Measurements from ENCODE around the gene SPIRE1. TPM values are rescaled to one million over a fixed set of nuclear protein-coding genes. Genes with fewer than 3 reads are reported as not detected.
"Not testable (repeated sequence)": the region's sequence is repeated elsewhere in the genome, so short reads cannot be mapped to it uniquely, and the experiment has no call there.

Gene SPIRE1
- polyA plus RNA-seq, 4 donors = 19.7 to 40.4 (median 33.1) TPM

DNA sequence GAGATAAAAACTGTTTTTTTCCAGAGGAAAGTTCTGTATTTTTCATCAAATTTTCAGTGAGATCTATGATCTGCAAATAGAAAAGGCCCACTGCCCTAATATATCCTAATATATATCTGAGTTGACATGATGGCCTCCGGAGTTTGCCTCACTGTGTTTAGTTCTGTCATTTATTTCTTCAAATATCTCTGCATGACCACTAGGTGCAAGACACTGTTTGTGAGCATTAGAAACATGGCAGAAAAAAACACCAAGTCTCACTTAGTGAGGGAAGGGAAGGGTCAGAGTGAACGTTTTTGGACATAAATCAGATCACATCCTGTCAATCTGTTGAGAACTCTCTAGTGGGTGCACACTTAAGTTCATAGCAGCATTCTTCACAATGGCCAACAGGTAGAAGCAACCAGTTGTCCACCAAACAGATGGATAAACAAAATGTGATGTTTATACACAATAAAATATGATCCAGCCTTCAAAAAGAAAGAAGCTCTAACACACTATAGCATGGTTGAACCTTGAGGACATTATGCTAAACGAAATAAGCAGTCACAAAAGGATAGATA is 53.4 kb downstream of the SPIRE1 start:
- DNase-seq (ENCODE audit: low read depth in 4 of 4, low spot score in 3 of 4) = no peak

DNA sequence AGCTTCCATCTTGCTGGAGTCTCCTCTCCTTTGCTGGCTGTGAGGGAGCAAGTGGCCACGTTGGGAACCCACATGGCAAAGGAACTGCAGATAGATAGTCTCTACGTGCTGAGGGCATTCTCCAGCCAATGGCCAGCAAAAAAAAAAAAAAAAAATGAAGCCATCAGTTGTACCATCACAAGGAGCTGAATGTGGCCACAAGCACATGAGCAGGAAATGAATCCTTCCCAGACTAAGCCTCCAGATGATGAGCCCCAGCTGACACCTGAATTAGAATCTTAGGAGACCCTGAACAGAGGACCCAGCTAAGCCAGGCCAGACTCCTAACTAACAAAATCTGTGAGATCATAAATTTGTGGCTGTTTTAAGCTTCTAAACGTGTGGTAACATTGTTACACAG is 57.9 kb downstream of the SPIRE1 start:
- no peak for DNase-seq (ENCODE audit: low read depth in 4 of 4, low spot score in 3 of 4)

DNA sequence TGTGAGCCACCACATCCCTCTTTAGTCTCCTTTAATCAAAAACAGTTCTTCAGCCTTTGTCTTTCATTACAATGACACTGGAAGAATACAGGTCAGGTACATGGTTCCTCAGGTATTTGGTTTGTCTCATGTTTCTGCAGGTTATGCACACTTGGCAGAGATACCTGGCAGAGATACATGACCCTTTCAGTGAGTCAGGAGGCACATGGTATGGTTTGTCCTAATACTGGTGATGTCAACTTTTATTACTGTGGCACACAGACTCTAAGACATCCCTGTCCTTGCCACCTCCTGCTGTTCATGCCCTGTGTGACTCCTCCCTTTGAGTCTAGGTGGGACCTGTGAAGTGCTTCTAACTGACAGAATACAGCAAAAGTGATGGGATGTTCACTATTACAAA is 58.4 kb downstream of the SPIRE1 start:
- DNase-seq (ENCODE audit: low read depth in 4 of 4, low spot score in 3 of 4) = no peak

DNA sequence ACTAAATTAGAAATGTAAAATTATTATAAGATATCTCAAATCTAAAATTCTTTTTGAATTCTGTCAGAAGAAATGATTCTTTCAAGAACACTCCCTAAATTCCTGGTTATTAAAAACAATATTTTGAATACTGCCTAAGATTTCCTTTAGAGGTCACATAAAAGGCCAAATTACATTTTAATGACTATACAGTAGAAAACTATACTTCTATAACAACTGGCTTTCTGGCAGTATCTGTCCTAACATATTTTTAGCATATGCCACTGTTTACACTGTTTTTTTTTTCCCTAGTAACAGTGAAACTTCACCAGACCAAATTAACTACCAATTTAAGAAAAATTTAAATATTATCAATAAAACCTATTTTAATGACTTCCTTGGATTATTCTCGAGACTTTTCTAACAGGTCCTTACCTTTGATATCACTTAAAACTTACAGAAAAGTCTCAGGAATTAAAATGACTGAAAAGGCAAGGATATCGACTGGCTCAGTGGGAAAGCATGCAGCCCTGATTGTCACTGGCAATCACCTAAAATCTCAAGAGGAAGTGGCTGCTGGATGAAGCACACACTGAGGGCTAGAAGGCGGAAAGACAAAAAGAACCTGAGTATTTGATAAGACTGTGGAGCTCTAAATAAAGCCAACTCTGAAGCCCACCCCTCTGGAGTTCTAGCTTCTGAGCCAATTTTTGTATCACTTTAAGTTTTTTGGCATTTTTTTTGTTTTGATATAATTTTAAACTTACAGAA is 59.6 kb downstream of the SPIRE1 start:
- DNase-seq (ENCODE audit: low read depth in 4 of 4, low spot score in 3 of 4) = no peak

DNA sequence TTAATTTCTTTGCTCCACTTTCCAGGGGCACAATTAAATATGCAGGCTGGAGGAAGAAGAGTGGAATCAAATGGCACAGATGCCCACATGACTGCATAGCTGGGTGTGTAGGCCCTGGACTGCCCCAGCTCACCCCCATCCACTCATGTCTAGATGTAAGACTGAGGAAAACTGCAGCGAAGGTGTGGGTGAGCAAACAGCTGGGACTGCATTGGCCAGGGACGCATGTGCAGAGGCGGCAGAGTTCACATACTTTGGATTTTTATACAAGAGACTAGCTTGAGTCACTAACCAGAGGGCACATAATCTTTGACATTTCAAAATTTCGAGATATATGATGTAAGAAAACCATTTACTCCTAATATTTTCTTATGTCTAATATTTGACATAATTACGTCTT is 60.1 kb downstream of the SPIRE1 start:
- no peak for DNase-seq (ENCODE audit: low read depth in 4 of 4, low spot score in 3 of 4)

DNA sequence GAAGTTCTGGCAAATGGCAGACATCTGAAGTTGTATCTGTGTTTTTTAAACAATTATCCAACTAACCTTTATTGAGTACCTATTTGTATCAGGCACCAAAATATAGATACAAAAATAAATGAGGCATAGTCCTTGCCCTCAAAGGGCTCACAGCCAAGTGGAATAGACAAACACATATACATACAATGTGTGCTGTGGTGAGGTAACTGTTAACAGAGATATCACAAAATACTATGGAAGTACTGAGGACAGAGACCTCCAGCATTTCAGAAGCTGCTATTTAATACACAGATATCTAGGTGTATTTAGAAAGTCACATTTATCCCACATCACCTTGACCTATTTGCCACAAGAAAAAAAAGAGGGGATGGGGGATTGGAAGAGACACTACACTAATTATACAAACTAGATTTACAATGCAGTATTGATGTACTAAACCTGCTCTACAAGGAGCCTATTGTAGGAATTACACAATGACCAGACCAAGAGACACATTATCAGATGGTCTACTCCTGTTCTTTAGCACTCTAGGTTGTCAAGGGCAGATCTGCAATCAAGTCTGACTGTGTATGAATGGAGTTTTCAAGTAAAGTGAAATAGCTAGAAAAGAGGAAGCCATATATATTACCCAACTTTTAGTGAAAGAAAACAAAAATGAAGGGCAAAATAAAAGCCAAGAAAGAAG is 62.2 kb downstream of the SPIRE1 start:
- no peak for DNase-seq (ENCODE audit: low read depth in 4 of 4, low spot score in 3 of 4)

DNA sequence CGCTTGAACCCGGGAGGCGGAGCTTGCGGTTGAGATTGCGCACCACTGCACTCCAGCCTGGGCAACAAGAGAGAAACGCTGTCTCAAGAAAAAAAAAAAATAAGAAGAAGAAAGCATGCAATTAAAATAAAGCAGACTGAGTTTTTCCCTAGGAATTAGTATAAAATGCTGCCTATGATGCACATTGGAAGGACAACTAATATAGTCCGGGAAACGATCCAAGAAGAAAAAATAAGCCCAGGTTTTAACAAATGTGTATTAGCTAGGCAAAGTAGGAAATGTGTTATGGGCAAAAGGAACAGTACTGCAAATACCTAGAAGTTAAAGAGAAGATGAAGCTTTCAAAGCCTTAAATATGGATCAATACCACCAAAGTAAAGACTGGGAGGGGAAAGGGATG is 64.0 kb downstream of the SPIRE1 start:
- no peak for DNase-seq (ENCODE audit: low read depth in 4 of 4, low spot score in 3 of 4)

DNA sequence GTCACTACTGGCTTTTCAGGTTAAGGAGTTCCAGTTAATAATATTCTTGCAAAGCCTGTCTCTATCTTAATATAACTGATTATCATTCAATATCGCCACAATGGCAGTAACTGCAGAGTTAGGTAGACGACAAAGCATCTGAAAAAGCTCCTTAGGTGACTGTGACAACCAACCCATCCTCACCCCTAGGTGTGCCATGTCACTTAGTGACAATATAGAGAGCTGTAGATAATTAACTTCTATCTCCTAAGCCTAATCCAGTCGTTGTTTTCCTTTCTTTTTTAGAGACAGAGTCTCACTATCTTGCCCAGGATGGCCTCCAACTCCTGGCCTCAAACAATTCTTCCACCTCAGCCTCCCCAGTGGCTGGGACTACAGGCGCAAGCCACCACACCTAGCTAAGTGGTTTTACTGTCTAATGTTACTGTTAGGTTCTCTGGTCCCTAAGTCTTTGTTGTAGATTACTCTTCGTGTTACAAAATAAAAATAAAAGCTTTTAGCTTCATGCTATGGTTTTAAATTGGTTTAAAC is 65.2 kb downstream of the SPIRE1 start:
- DNase-seq (ENCODE audit: low read depth in 4 of 4, low spot score in 3 of 4) = no peak

DNA sequence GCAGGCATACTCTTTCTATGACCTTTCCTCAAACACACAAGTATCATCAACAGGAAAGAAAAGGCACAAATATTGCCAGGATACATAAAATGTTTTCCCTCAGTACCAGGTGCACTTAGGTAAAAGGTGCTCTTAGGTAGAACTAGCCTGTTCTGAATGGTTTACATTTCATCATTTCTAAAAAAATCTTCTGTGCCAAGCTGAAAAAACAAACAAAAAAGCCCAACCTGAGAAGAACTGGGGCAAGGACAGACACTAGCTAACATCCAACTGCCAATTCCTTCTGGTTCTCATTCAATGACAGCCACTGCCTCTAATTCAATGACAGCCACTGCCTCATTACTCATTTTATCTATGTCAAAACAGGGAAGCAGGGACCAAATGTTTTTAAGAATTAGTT is 68.5 kb downstream of the SPIRE1 start:
- no peak for DNase-seq (ENCODE audit: low read depth in 4 of 4, low spot score in 3 of 4)

DNA sequence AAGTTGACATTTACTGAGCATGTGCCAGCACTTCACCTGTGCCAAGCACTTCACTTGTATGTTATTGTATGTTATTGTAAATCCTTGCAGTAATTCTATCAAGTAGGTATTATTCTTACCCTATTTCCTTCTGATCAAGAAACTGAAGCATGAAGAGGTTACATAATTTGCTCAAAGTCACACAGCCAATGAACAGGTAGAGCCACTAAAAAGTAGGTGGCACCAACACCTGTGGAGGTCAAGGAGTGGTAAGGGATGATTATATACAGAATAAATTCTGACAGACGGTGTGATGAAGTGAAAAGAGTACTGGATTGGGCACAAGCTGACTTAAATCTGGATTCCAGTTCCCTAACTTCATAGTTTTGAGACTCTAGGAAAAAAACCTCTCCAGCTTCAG is 71.0 kb downstream of the SPIRE1 start:
- DNase-seq (ENCODE audit: low read depth in 4 of 4, low spot score in 3 of 4) = no peak

DNA sequence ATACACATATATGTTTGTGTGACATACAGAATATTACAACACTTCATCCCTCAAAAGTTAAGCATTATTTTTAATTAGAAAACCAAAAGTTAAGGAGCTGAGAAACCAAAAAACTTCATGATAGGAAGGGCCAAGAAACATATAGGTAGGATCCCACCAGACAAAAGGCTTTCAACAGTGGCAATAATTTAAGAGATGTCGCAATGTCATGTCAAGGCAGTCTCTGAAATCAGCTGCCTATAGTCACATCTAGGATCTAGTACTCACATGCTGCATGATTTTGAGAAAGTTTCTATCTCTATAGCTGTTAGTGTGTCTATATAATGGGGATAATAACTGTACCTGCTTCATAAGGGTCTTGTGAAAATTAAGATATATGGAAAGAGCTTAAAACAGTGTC is 72.7 kb downstream of the SPIRE1 start:
- DNase-seq (ENCODE audit: low read depth in 4 of 4, low spot score in 3 of 4) = no peak

DNA sequence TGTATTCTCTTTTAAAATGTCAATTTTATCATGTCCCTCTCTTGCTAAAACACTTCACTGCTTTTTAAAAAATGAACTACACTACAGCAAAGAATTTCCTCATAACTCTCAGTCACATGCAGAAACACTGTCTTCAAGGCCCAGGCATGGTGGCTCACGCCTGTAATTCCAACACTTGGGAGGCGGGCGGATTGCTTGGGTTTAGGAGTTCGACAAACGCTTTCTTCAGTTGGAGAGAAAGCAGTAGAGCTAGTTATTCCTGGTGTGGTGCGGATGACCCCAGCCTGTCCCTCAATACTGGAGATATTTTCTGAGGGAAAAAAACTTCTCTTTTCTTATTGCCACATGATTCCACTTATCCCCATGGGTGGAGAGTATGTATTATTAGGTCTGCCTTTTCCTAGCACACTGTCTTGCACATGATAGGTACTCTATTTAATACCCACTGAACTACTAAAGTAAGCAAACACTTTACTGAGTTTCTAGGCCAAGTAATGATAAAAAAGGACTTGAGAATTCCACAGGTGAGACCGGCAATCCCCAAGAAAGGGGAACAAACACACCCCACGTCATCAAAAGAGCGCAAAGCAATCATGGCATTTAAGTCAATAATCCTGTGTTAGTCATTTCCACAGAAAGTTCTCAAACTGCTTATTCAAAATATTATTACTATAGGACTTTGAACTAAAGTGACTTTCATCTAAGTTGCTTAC is 77.1 kb downstream of the SPIRE1 start:
- no peak for DNase-seq (ENCODE audit: low read depth in 4 of 4, low spot score in 3 of 4)

DNA sequence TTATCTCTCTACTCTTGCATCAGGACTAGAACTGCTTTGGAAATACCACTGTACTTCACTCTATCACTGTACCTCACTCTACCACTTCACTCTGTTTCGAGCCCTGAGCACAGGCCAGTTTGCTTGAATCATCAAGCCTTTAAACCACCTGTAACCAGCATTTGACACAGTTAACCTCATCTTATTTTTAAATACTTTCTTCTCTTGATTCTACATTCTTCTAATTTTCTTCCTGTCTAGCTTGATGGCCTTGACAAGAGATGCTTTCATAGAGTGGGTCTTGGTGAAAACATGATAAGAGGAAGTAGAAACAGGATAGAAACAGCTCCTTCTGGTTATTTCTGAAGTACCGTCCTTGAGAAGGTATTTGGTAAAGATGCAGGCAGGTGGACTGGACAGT is 78.1 kb downstream of the SPIRE1 start:
- DNase-seq (ENCODE audit: low read depth in 4 of 4, low spot score in 3 of 4) = no peak

DNA sequence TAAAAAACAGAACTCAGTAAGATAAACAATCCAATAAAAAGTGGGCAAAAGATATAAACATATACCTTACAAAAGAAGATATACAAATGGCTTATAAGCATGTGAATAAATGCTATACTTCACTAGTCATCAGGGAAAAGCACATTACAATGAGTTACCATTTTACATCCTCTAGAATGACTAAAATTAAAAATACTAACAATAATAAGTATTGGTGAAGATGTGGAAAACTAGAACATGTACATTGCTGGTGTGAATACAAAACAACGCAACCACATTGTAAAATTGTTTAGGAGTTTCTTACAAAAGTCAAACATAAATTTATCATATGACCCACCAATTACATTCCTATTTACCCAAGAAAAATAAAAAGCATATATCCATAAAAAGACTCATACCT is 80.1 kb downstream of the SPIRE1 start:
- no peak for DNase-seq (ENCODE audit: low read depth in 4 of 4, low spot score in 3 of 4)

DNA sequence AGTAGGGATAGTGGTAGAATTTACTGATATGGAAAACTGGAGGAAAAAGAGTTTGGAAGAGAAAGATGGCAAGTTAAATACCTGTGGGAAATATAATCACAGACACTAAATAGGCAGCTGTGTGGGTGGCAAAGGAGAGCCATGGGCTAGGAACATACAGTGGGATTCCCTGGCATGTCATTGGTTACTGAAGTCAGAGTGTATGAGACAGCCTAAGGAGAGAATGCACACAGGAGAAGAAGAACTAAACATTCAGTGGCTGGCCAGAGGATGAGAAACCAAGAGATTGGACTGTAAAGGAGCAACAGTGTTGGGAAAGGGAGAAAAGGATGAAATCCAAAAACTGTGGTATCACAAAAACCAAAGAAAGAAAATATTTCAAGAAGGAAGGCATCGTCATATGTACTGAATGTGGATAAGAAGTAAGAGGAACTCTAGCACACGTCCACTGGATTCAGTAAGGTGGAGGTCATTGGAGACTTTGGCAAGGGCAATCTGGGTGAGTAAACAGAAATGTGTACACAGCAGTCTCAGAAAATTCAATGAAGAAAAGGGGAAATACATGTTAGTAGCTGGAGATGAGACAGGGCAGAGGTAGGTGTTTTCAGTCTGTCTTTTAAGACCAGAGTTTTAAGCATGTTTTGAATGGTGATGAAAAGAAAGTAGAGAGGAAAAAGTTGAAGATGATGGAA is 83.3 kb downstream of the SPIRE1 start:
- no peak for DNase-seq (ENCODE audit: low read depth in 4 of 4, low spot score in 3 of 4)

DNA sequence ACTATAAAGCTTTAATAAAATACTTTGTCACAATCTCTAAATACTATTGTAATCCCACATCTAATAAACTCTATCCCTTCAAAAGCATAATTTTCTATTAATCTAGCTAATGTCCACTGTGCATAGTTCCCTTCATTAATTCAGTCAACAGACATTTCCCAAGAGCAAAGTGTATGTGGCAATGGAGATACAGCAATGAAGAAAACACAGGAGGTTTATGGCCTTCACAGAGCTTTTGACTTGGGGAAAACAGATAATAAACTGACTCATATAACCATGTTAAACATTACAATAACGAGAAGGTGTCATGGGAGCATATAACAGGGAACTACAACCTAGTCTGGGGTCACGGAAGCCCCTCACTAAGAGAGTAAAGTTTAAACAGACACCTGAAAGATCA is 86.3 kb downstream of the SPIRE1 start:
- no peak for DNase-seq (ENCODE audit: low read depth in 4 of 4, low spot score in 3 of 4)

DNA sequence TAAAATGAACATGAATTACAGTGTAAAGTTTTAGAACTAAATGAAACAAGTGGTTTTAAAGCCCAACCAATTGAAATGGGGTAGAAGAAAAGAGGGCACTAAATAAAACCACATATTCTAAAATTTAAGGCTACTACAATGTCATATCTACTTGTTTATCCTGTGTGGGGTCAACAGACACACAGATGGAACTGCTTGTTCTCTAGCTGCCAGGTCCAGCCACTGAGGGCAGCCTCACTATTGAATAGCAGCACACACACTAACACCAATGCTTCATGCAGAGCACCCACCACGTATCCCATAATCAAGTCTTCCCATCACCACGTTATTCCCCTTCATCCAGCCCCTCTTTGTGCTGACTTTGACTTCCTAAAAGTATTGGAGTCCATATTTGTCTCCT is 88.1 kb downstream of the SPIRE1 start:
- no peak for DNase-seq (ENCODE audit: low read depth in 4 of 4, low spot score in 3 of 4)

DNA sequence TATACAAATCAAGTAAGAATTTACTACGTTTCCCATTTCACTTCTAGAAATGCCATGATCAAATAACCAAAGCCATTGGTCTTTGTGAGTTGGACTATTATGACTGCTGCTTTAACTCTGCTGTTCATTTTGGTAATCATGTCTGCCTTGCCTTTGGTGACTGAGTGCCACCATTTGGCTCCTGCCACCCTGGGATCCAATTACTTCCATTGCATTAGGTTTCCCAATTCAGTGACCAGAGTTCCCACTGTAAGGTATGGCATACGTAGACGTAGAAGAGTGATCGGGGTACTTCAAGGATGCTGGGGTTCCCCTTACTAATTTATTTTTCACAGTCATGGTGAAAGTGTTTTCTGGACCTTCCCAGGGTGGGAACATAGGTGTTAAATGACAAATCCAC is 90.1 kb downstream of the SPIRE1 start:
- DNase-seq (ENCODE audit: low read depth in 4 of 4, low spot score in 3 of 4) = no peak

DNA sequence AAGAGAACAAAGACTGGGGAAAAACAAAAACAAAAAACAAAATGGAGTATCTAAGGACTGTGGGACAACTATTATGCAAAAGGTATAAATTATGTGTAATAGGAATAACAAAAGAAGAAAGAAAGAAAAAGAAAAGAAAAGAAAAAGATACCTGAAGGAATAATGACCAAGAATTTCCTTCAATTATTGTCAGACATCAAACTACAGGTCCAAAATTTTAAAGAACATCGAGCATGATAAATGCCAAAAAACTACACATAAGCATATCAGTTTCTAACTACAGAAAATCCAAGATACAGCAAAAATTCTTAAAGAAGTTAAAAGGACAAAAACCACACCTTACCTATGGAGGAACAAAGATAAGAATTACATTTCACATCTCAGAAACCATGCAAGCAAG is 93.0 kb downstream of the SPIRE1 start:
- DNase-seq (ENCODE audit: low read depth in 4 of 4, low spot score in 3 of 4) = no peak

DNA sequence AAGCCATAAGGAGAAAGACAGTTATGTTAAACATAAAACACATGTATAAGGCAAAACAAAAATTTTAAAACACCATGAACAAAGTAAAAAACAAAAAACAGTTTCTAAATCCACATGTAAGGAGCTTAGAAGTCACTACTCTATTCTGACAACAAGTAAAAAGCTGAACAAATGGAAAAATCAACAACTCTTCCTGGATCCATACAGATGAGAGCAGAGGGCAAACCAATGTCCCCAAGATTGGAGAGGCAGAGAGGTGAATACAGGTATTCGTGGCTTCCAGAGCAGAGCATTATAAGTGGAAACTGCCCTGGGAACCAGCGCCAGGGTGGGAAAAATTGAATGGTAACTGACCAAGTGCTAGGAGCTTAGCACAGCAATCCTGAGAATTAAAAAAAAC is 93.5 kb downstream of the SPIRE1 start:
- no peak for DNase-seq (ENCODE audit: low read depth in 4 of 4, low spot score in 3 of 4)

DNA sequence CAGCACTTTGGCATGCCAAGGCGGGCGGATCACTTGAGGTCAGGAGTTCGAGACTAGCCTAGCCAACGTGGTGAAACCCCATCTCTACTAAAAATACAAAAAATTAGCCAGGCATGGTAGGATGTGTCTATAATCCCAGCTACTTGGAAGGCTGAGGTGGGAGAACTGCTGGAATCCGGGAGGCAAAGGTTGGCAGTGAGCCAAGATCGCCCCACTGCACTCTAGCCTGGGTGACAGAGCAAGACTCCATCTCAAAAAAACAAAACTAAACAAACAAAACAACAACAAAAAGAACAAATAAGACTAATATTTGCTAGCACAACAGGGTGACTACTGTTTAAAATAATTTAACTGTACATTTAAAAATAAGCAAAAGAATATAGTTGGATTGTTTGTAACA is 97.3 kb downstream of the SPIRE1 start:
- DNase-seq (ENCODE audit: low read depth in 4 of 4, low spot score in 3 of 4) = not testable (repeated sequence)

Measured in left renal pelvis (tissue), 4 donors.